DOHH2 (cell line): ENCODE data around the gene DNAH1.

Experiments
- EZH2phosphoT487 ChIP-seq: fragments of 200-600 bp; sonication (generic); IDR thresholded peaks from 2 replicates; pipeline ENCODE4 v1.6.1; 2017; ENCODE audit warnings: borderline replicate concordance, mild to moderate bottlenecking, antibody characterized with exemption, low read length, moderate library complexity, mixed read lengths
- TF ChIP-seq, protein P1 (sequence below): fragments of 200-600 bp; sonication (generic); IDR thresholded peaks from one replicate; pipeline ENCODE4 v1.5.1; 2014; ENCODE audit warnings: antibody characterized with exemption, mild to moderate bottlenecking, low read depth, low read length; ENCODE audit not compliant: poor library complexity, severe bottlenecking

GRCh38 chr3:52403271-52403841, 87.2 kb downstream of the DNAH1 start:
- TF ChIP-seq, protein P1, sequence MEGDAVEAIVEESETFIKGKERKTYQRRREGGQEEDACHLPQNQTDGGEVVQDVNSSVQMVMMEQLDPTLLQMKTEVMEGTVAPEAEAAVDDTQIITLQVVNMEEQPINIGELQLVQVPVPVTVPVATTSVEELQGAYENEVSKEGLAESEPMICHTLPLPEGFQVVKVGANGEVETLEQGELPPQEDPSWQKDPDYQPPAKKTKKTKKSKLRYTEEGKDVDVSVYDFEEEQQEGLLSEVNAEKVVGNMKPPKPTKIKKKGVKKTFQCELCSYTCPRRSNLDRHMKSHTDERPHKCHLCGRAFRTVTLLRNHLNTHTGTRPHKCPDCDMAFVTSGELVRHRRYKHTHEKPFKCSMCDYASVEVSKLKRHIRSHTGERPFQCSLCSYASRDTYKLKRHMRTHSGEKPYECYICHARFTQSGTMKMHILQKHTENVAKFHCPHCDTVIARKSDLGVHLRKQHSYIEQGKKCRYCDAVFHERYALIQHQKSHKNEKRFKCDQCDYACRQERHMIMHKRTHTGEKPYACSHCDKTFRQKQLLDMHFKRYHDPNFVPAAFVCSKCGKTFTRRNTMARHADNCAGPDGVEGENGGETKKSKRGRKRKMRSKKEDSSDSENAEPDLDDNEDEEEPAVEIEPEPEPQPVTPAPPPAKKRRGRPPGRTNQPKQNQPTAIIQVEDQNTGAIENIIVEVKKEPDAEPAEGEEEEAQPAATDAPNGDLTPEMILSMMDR = no peak
- no peak for TF ChIP-seq EZH2phosphoT487
